K562 (cell line): ENCODE results near the gene CDH3. TPM values are rescaled to one million over a fixed set of nuclear protein-coding genes. Genes with fewer than 3 reads are reported as not detected.

Experiments used
- ATAC-seq: fragments of 200-7000 bp; cut with Tn5 transposase; 3 replicates; pipeline ENCODE4 v1.9.1; 2020; ENCODE audit warnings: moderate library complexity
- BruUV-seq: library from RNA; stranded (reverse); fragments of 400-500 nt; replicated peaks from 2 replicates; lab custom pipeline; 2021; lab: Mats Ljungman, UMichigan
- CTCF ChIA-PET: fragments of 300-600 bp; formaldehyde crosslinking; extraction: SDS; loops from one replicate; lab custom pipeline; 2021; ENCODE audit warnings: low intra/inter-chr PET ratio; lab: Yijun Ruan, JAX
- POLR2A ChIA-PET: fragments of 300-600, 350-650 bp; sonication (Branson Sonifier 250); formaldehyde crosslinking; extraction: SDS; loops from one replicate; lab custom pipeline; 2021; ENCODE audit warnings: antibody characterized with exemption, inconsistent platforms; lab: Yijun Ruan, JAX
- DNase-seq, 4 experiments: peaks; one replicate each; pipeline versions ENCODE4 v3.0.0 to v3.0.0-alpha.2; 2011 to 2018; ENCODE audit warnings: low spot score in 3 of 4, mixed read lengths in 3 of 4; ENCODE audit errors: extremely low read depth in 1 of 4
- FAIRE-seq: peaks from 2 replicates; lab custom pipeline; 2011; peaks lifted over from hg19 to GRCh38; lab: Jason Lieb, UNC
- H2AFZ ChIP-seq: 2 replicates; pipeline ENCODE4 v1.6.0; 2011; ENCODE audit warnings: low read depth, low read length, control low read depth, inconsistent platforms
- H3K27ac ChIP-seq: fragments of 200-600 bp; 3 replicates; pipeline ENCODE4 v1.8.0; 2011; ENCODE audit warnings: low read depth, mild to moderate bottlenecking, control low read depth, inconsistent platforms, low read length, moderate library complexity, mixed read lengths; ENCODE audit errors: extremely low read depth
- H3K27me3 ChIP-seq, 2 experiments: fragments of 300-600 bp in 1 of 2; 2 replicates in 1 of 2; 3 replicates in 1 of 2; pipeline versions ENCODE4 v1.6.0 to v1.8.0; 2011; ENCODE audit warnings: inconsistent platforms in 2 of 2, low read length in 2 of 2, mild to moderate bottlenecking in 1 of 2, mixed read lengths in 1 of 2, moderate library complexity in 1 of 2; ENCODE audit not compliant: control insufficient read depth in 2 of 2, insufficient read depth in 2 of 2
- H3K36me3 ChIP-seq: fragments of 300-600 bp; 3 replicates; pipeline ENCODE4 v1.8.0; 2011; ENCODE audit warnings: mild to moderate bottlenecking, low read length, inconsistent platforms; ENCODE audit not compliant: control insufficient read depth, insufficient read depth
- H3K4me1 ChIP-seq, 2 experiments: fragments of 200-600 bp in 1 of 2; replicated peaks in 1 of 2; 2 replicates in 1 of 2; 3 replicates in 1 of 2; pipeline versions ENCODE4 v1.5.1 to v1.8.0; 2011; ENCODE audit warnings: inconsistent platforms in 2 of 2, low read length in 2 of 2, mild to moderate bottlenecking in 1 of 2, mixed read lengths in 1 of 2, moderate library complexity in 1 of 2; ENCODE audit not compliant: control insufficient read depth in 2 of 2, insufficient read depth in 2 of 2
- H3K4me2 ChIP-seq: 2 replicates; pipeline ENCODE4 v1.6.1; 2011; ENCODE audit warnings: low read length, control low read depth, inconsistent platforms, mixed read lengths; ENCODE audit not compliant: insufficient read depth
- H3K4me3 ChIP-seq: fragments of 200-600 bp; sonication (generic), shearing (Covaris generic); 2 replicates; pipeline ENCODE4 v1.5.1; 2016; ENCODE audit warnings: control low read depth, inconsistent platforms
- H3K79me2 ChIP-seq: fragments of 200-600 bp; 3 replicates; pipeline ENCODE4 v1.8.0; 2011; ENCODE audit warnings: low read length, inconsistent platforms; ENCODE audit not compliant: control insufficient read depth, insufficient read depth
- H3K9ac ChIP-seq, 2 experiments: 2 replicates each; pipeline versions ENCODE4 v1.6.0 to v1.6.1; 2011; ENCODE audit warnings: low read depth in 2 of 2, low read length in 2 of 2, control low read depth in 1 of 2, inconsistent platforms in 1 of 2, mild to moderate bottlenecking in 1 of 2, mixed read lengths in 1 of 2; ENCODE audit not compliant: insufficient read depth in 1 of 2
- H3K9me1 ChIP-seq: one replicate; pipeline ENCODE4 v1.6.0; 2011; ENCODE audit warnings: inconsistent platforms, mild to moderate bottlenecking, low read length, moderate library complexity; ENCODE audit not compliant: control insufficient read depth, insufficient read depth
- H3K9me3 ChIP-seq: replicated peaks from 2 replicates; pipeline ENCODE4 v1.5.1; 2011; ENCODE audit warnings: low read depth, low read length, inconsistent platforms; ENCODE audit not compliant: control insufficient read depth, insufficient read depth
- H4K20me1 ChIP-seq: replicated peaks from 2 replicates; pipeline ENCODE4 v1.6.1; 2011; ENCODE audit warnings: low read length, inconsistent platforms, mixed read lengths; ENCODE audit not compliant: control insufficient read depth, insufficient read depth
- ARID1B ChIP-seq: fragments of 450-650 bp; IDR thresholded peaks from 2 replicates; pipeline ENCODE4 v1.6.1; 2016; ENCODE audit warnings: antibody characterized with exemption, mild to moderate bottlenecking, inconsistent platforms
- DNMT1 ChIP-seq: fragments of 450-650 bp; IDR thresholded peaks from 2 replicates; pipeline ENCODE4 v1.6.1; 2016; ENCODE audit warnings: antibody characterized with exemption, mild to moderate bottlenecking
- E4F1 ChIP-seq: fragments of 250-450 bp; sonication (Bioruptor Pico); IDR thresholded peaks from 2 replicates; pipeline ENCODE4 v1.5.0; 2021; ENCODE audit warnings: mild to moderate bottlenecking, borderline replicate concordance
- KDM1A ChIP-seq, 2 experiments: fragments of 450-650 bp; IDR thresholded peaks; 2 replicates each; pipeline ENCODE4 v1.6.1; 2016; ENCODE audit warnings: mild to moderate bottlenecking in 2 of 2
- LARP7 ChIP-seq: fragments of 450-650 bp; IDR thresholded peaks from 2 replicates; pipeline ENCODE4 v1.6.1; 2016
- SLC30A9 ChIP-seq: fragments of 250-450 bp; sonication (Bioruptor Pico); IDR thresholded peaks from 2 replicates; pipeline ENCODE4 v1.8.0; 2022; ENCODE audit warnings: mild to moderate bottlenecking, moderate library complexity
- SMARCB1 ChIP-seq: IDR thresholded peaks from 2 replicates; pipeline ENCODE4 v1.6.1; 2011; ENCODE audit warnings: improper control_type of control experiment, low read depth; ENCODE audit not compliant: insufficient read length
- SRSF1 ChIP-seq: fragments of 200-400 bp; formaldehyde crosslinking; IDR thresholded peaks from 2 replicates; pipeline ENCODE4 v1.6.1; 2017; ENCODE audit warnings: mild to moderate bottlenecking, low read depth, low read length, moderate library complexity
- ZBTB33 ChIP-seq: sonication (generic); formaldehyde crosslinking; IDR thresholded peaks from 2 replicates; pipeline ENCODE4 v1.8.1; 2023; ENCODE audit warnings: mild to moderate bottlenecking, missing genetic modification reagents
- ZNF146 ChIP-seq: IDR thresholded peaks from one replicate; pipeline ENCODE4 v1.6.1; 2018; ENCODE audit warnings: missing compliant biosample characterization; ENCODE audit not compliant: unreplicated experiment
- ZNF224 ChIP-seq: sonication (generic); formaldehyde crosslinking; IDR thresholded peaks from 2 replicates; pipeline ENCODE4 v1.8.0; 2022; ENCODE audit warnings: mild to moderate bottlenecking, missing genetic modification reagents
- WGBS: fragments of 100-300 bp; shearing (Covaris generic); methylation state at CpG from one replicate; pipeline ENCODE4 v1.1.6; 2016; ENCODE audit warnings: low coverage, mixed read lengths; ENCODE audit not compliant: insufficient coverage; ENCODE audit errors: missing lambda C conversion rate; 5-methylcytosine and 5-hydroxymethylcytosine counted together
- in situ Hi-C: fragments of 300-500 bp; cut with MboI; formaldehyde crosslinking; loops from 4 replicates; pipeline ENCODE4 v1.15.0; 2018; ENCODE audit warnings: inconsistent platforms, mixed read lengths
- intact Hi-C: fragments of 100-400 bp; cut with micrococcal nuclease; formaldehyde crosslinking; loops from 2 replicates; pipeline ENCODE4 v1.14.2; 2022
- polyA plus RNA-seq, 8 experiments: library from polyadenylated mRNA; depleted of rRNA in 4 of 8; stranded (reverse) in 5 of 8; unstranded in 3 of 8; fragments of >200 nt; fragmentation: Nextera tagmentation in 2 of 8; fragmentation: Illumina TruSeq in 1 of 8; extraction: Ambion mirVana in 2 of 8; extraction: Trizol in 1 of 8; gene quantifications; 2 replicates each; pipeline versions ENCODE4 v1.2.1 to v1.2.3, GENCODE V29; 2011 to 2014; ENCODE audit warnings: inconsistent platforms in 1 of 8, missing spikeins in 1 of 8
- total RNA-seq, 7 experiments: library from RNA; depleted of rRNA in 6 of 7; stranded (reverse); fragments of >200 nt in 6 of 7; fragmentation: Illumina TruSeq in 2 of 7; extraction: Trizol in 2 of 7; gene quantifications; 2 replicates each; pipeline versions ENCODE4 v1.2.1 to v1.2.3, GENCODE V29; 2011 to 2021; ENCODE audit warnings: low replicate concordance in 1 of 7
- TF ChIP-seq, protein P1 (sequence below): sonication (generic); formaldehyde crosslinking; IDR thresholded peaks from 2 replicates; pipeline ENCODE4 v1.8.1; 2023; ENCODE audit warnings: mild to moderate bottlenecking, missing genetic modification reagents
- TF ChIP-seq, protein P2 (sequence below): fragments of 450-650 bp; IDR thresholded peaks from 2 replicates; pipeline ENCODE4 v1.6.1; 2016; ENCODE audit warnings: mild to moderate bottlenecking

Gene CDH3
- total and polyA plus RNA-seq, 9 of the 15 experiments (the other 6 are each of a cell fraction or from before 2014, with no cell fraction given) = 0.06 to 0.09 TPM; not detected in 7

GRCh38 chr16:68743664-68744063 lies 98.6 kb downstream of the CDH3 start:
- CTCF ChIA-PET = no interaction called here
- no TSS peak for BruUV-seq
- in situ Hi-C loops = no loop called here
- Histone ChIP-seq H3K9me3 (no peaks in the 10 kb centered on the region), H4K20me1 (no peaks in the 10 kb centered on the region), H3K27me3 (no peaks in the 10 kb centered on the region), H3K36me3 (no peaks in the 10 kb centered on the region), H3K4me3 (no peak overlapping the region), H3K4me2 (no peak overlapping the region), H2AFZ (no peak overlapping the region), H3K4me1 (peaks cover 18 to 25% of the 10 kb centered on the region in 2 experiments; a peak in 4 of 5 replicates), H3K9ac (no peak overlapping the region), H3K9me1 (no peaks in the 10 kb centered on the region), H3K27ac (no peak overlapping the region), H3K79me2 (no peaks in the 10 kb centered on the region)
- ATAC-seq (no peak), DNase-seq (no peak), FAIRE-seq (no peak)
- intact Hi-C loops = no loop called here
- WGBS = 72% methylated on average over 4 of the region's 4 CpGs
- POLR2A ChIA-PET = interaction anchor here (1.0 to 1.3 kb wide), 2 partner anchors 15 to 21 kb away, joined by 4 to 5 read pairs; no protein-coding TSS in a partner anchor
- TF ChIP-seq ARID1B (no peak), DNMT1 (no peak), SLC30A9 (no peak), ZBTB33 (CRISPR knock-in tag) (no peak), LARP7 (no peak), E4F1 (no peak), SRSF1 (no peak), ZNF146 (CRISPR knock-in tag) (no peak), SMARCB1 (no peak), KDM1A (IDR thresholded peaks at IDR 0.05) (0 out of 4 replicates have a peak, but pooled peaks of 1 of the 2 experiments have one; percentile 15), ZNF224 (CRISPR knock-in tag) (no peak)
- TF ChIP-seq, protein P1, sequence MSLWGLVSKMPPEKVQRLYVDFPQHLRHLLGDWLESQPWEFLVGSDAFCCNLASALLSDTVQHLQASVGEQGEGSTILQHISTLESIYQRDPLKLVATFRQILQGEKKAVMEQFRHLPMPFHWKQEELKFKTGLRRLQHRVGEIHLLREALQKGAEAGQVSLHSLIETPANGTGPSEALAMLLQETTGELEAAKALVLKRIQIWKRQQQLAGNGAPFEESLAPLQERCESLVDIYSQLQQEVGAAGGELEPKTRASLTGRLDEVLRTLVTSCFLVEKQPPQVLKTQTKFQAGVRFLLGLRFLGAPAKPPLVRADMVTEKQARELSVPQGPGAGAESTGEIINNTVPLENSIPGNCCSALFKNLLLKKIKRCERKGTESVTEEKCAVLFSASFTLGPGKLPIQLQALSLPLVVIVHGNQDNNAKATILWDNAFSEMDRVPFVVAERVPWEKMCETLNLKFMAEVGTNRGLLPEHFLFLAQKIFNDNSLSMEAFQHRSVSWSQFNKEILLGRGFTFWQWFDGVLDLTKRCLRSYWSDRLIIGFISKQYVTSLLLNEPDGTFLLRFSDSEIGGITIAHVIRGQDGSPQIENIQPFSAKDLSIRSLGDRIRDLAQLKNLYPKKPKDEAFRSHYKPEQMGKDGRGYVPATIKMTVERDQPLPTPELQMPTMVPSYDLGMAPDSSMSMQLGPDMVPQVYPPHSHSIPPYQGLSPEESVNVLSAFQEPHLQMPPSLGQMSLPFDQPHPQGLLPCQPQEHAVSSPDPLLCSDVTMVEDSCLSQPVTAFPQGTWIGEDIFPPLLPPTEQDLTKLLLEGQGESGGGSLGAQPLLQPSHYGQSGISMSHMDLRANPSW (CRISPR knock-in tag) = no peak
- TF ChIP-seq, protein P2, sequence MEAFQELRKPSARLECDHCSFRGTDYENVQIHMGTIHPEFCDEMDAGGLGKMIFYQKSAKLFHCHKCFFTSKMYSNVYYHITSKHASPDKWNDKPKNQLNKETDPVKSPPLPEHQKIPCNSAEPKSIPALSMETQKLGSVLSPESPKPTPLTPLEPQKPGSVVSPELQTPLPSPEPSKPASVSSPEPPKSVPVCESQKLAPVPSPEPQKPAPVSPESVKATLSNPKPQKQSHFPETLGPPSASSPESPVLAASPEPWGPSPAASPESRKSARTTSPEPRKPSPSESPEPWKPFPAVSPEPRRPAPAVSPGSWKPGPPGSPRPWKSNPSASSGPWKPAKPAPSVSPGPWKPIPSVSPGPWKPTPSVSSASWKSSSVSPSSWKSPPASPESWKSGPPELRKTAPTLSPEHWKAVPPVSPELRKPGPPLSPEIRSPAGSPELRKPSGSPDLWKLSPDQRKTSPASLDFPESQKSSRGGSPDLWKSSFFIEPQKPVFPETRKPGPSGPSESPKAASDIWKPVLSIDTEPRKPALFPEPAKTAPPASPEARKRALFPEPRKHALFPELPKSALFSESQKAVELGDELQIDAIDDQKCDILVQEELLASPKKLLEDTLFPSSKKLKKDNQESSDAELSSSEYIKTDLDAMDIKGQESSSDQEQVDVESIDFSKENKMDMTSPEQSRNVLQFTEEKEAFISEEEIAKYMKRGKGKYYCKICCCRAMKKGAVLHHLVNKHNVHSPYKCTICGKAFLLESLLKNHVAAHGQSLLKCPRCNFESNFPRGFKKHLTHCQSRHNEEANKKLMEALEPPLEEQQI = no peak
